CD14-positive monocyte (primary cell): ENCODE measurements around the gene CETP. TPM values are rescaled to one million over a fixed set of nuclear protein-coding genes. Genes with fewer than 3 reads are reported as not detected.
A peak's percentile ranks its signal among the peaks of the same experiment; 100 is the strongest.
"Not testable (repeated sequence)": the region's sequence is repeated elsewhere in the genome, so short reads cannot be mapped to it uniquely, and the experiment has no call there.

ENCODE experiments used
- DNase-seq, 3 donors: peaks; one replicate each; pipeline ENCODE4 v3.0.0-alpha.2; 2011 to 2022
- H2AFZ ChIP-seq: 2 replicates; pipeline ENCODE4 v1.6.0; 2012; ENCODE audit warnings: mild to moderate bottlenecking, low read depth, low read length, inconsistent platforms; ENCODE audit not compliant: insufficient read depth, poor library complexity, severe bottlenecking
- H3K27ac ChIP-seq, 2 donors: 1 replicate in 1 of 2; 2 replicates in 1 of 2; pipeline ENCODE4 v1.5.1; 2012 to 2013; ENCODE audit warnings: low read length in 2 of 2, control low read depth in 1 of 2, inconsistent platforms in 1 of 2, low read depth in 1 of 2, mild to moderate bottlenecking in 1 of 2
- H3K27me3 ChIP-seq, 2 donors: one replicate each; pipeline versions ENCODE4 v1.6.0 to v1.6.1; 2011 to 2013; ENCODE audit warnings: low read length in 2 of 2; ENCODE audit not compliant: control insufficient read depth in 2 of 2, insufficient read depth in 2 of 2
- H3K36me3 ChIP-seq, 2 donors: replicated peaks in 1 of 2; 1 replicate in 1 of 2; 2 replicates in 1 of 2; pipeline versions ENCODE4 v1.5.1 to v1.6.1; 2012 to 2013; ENCODE audit warnings: low read length in 2 of 2, control low read depth in 1 of 2, inconsistent platforms in 1 of 2, mild to moderate bottlenecking in 1 of 2; ENCODE audit not compliant: insufficient read depth in 2 of 2, control insufficient read depth in 1 of 2
- H3K4me1 ChIP-seq, 2 donors: 1 replicate in 1 of 2; 2 replicates in 1 of 2; pipeline versions ENCODE4 v1.5.1 to v1.6.1; 2012 to 2013; ENCODE audit warnings: low read length in 2 of 2, control low read depth in 1 of 2, inconsistent platforms in 1 of 2, mild to moderate bottlenecking in 1 of 2, moderate library complexity in 1 of 2; ENCODE audit not compliant: insufficient read depth in 2 of 2, control insufficient read depth in 1 of 2
- H3K4me2 ChIP-seq: replicated peaks from 2 replicates; pipeline ENCODE3; 2012; ENCODE audit warnings: low read length, moderate library complexity, mild to moderate bottlenecking; ENCODE audit not compliant: poor library complexity, severe bottlenecking; ENCODE audit errors: extremely low read depth
- H3K4me3 ChIP-seq, 3 experiments: fragments of 200-600 bp in 1 of 3; sonication (generic) in 1 of 3; replicated peaks in 1 of 3; 1 replicate in 2 of 3; 2 replicates in 1 of 3; pipeline ENCODE4 v1.5.1; 2011 to 2013; ENCODE audit warnings: low read length in 3 of 3, mild to moderate bottlenecking in 3 of 3, control low read depth in 2 of 3, low read depth in 2 of 3, inconsistent platforms in 1 of 3, moderate library complexity in 1 of 3
- H3K79me2 ChIP-seq: 2 replicates; pipeline ENCODE4 v1.6.0; 2012; ENCODE audit warnings: mild to moderate bottlenecking, control low read depth, inconsistent platforms, low read length, moderate library complexity; ENCODE audit not compliant: insufficient read depth
- H3K9ac ChIP-seq: 2 replicates; pipeline ENCODE4 v1.6.0; 2017; ENCODE audit warnings: low read length, mild to moderate bottlenecking; ENCODE audit not compliant: insufficient read depth, poor library complexity, severe bottlenecking
- H3K9me3 ChIP-seq, 2 donors: replicated peaks in 1 of 2; 1 replicate in 1 of 2; 2 replicates in 1 of 2; pipeline versions ENCODE4 v1.5.1 to v1.6.1; 2012 to 2013; ENCODE audit warnings: low read length in 2 of 2, control low read depth in 1 of 2; ENCODE audit not compliant: control insufficient read depth in 1 of 2, insufficient read depth in 1 of 2
- H4K20me1 ChIP-seq: 2 replicates; pipeline ENCODE4 v1.6.0; 2012; ENCODE audit warnings: mild to moderate bottlenecking, low read length, control low read depth, moderate library complexity; ENCODE audit not compliant: insufficient read depth
- H3K27ac Mint-ChIP-seq, 7 donors: one replicate each; pipeline ENCODE4 v1.8.0; 2020; ENCODE audit warnings: mild to moderate bottlenecking in 7 of 7, mixed read lengths in 7 of 7, moderate library complexity in 6 of 7, inconsistent platforms in 2 of 7
- H3K27me3 Mint-ChIP-seq, 3 donors: one replicate each; pipeline ENCODE4 v1.8.0; 2021 to 2022; ENCODE audit warnings: low read depth in 3 of 3, mild to moderate bottlenecking in 3 of 3, mixed read lengths in 3 of 3, moderate library complexity in 3 of 3, inconsistent platforms in 1 of 3
- H3K36me3 Mint-ChIP-seq, 2 donors: one replicate each; pipeline ENCODE4 v1.8.0; 2020; ENCODE audit warnings: mixed read lengths in 2 of 2, inconsistent platforms in 1 of 2, mild to moderate bottlenecking in 1 of 2
- H3K4me1 Mint-ChIP-seq: one replicate; pipeline ENCODE4 v1.8.0; 2020; ENCODE audit warnings: mild to moderate bottlenecking, mixed read lengths
- H3K4me3 Mint-ChIP-seq, 2 donors: one replicate each; pipeline ENCODE4 v1.8.0; 2020; ENCODE audit warnings: mild to moderate bottlenecking in 2 of 2, mixed read lengths in 2 of 2, moderate library complexity in 1 of 2
- H3K9me3 Mint-ChIP-seq, 7 donors: one replicate each; pipeline ENCODE4 v1.8.0; 2020 to 2022; ENCODE audit warnings: mixed read lengths in 7 of 7, mild to moderate bottlenecking in 6 of 7, moderate library complexity in 6 of 7, inconsistent platforms in 2 of 7
- CTCF ChIP-seq: fragments of 200-600 bp; IDR thresholded peaks from one replicate; pipeline ENCODE4 v1.8.0; 2022; ENCODE audit warnings: antibody characterized with exemption, mild to moderate bottlenecking
- WGBS: methylation state at CpG from one replicate; pipeline ENCODE4 v1.1.5; 2013; ENCODE audit warnings: missing lambda C conversion rate; ENCODE audit not compliant: insufficient coverage; 5-methylcytosine and 5-hydroxymethylcytosine counted together
- intact Hi-C, 2 donors: fragments of 100-400 bp; cut with micrococcal nuclease; formaldehyde crosslinking; loops; one replicate each; pipeline versions ENCODE4 v1.15.0 to v1.15.1; 2023
- polyA plus RNA-seq, 3 donors: library from polyadenylated mRNA; depleted of rRNA in 1 of 3; unstranded in 2 of 3; stranded (reverse) in 1 of 3; fragments of 300-500 nt in 2 of 3; fragments of >200 nt in 1 of 3; fragmentation: Illumina TruSeq in 2 of 3; gene quantifications; 1 replicate in 2 of 3; 2 replicates in 1 of 3; pipeline ENCODE4 v1.2.3, GENCODE V29; 2012 to 2021

The CETP gene
- polyA plus RNA-seq, 3 donors, result 0.61 to 2.1 (median 1.3) TPM

DNA sequence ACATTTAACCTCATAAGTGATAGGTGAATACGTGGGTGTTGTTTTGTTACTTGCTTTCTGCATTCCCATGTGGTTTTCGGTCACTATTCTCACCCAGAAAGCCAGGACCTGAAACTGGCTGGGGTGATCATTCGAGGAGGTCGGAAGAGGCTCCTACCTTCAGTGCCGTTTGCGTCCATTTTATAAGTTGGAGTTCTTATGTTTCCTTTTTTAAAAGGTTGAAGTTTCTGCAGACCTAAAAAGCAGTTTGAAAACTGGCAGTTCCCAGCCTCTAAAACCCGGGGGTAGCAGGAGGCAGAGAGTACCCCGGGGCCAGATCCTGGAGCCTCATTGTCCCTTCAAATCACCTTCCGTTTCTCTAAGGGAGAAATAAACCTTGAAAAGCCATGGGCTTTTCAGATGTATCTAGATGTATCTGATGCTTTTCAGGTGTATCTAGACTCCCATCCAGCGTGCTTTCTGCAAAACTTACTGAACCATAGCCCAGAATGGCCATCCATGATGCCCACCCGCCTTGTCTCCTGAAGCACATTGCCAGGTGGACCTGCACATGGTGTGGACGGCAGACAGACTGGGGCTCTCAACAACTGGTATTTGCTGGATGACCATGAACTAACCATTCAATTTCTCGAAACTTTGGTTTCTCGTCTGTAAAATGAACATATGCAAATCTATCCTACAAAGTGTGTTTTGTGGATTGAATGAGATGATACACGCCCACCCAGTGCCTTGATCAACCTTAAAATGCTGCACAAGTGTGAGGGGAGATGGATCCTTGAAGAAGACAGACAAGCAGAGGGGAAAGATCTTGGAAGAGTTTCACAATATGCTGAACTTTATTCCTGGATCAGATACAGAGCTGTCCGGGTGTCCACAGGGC lies 28.9 kb downstream of the CETP start:
- Mint-ChIP-seq H3K9me3 (no peaks in the 10 kb centered on the region), H3K36me3 (peaks cover 28 to 32% of the 10 kb centered on the region in 2 donors), H3K27me3 (peaks cover 0 to 2% (median 0%) of the 10 kb centered on the region in 3 donors), H3K27ac (peak overlapping the region in 6 of 7 donors; percentile 18 to 97 (median 74)), H3K4me1 (peaks cover 83% of the 10 kb centered on the region), H3K4me3 (peak overlapping the region; percentile 98 to 99)
- Histone ChIP-seq H3K27me3 (no peaks in the 10 kb centered on the region), H2AFZ (peak overlapping the region; percentile 84), H4K20me1 (peaks cover 50% of the 10 kb centered on the region), H3K27ac (peak overlapping the region in 1 of 2 donors; percentile 93), H3K4me3 (peak overlapping the region; percentile 79 to 96 (median 84)), H3K36me3 (peaks cover 0 to 17% of the 10 kb centered on the region in 2 donors), H3K9ac (peak overlapping the region; percentile 87), H3K9me3 (no peaks in the 10 kb centered on the region), H3K4me2 (peak overlapping the region; percentile 90), H3K4me1 (peaks cover 52 to 76% of the 10 kb centered on the region in 2 donors), H3K79me2 (peaks cover 85% of the 10 kb centered on the region)
- no peak for TF ChIP-seq CTCF
- intact Hi-C loops, result no loop called here
- WGBS, result 91% methylated on average over 4 of the region's 16 CpGs
- no peak for DNase-seq

DNA sequence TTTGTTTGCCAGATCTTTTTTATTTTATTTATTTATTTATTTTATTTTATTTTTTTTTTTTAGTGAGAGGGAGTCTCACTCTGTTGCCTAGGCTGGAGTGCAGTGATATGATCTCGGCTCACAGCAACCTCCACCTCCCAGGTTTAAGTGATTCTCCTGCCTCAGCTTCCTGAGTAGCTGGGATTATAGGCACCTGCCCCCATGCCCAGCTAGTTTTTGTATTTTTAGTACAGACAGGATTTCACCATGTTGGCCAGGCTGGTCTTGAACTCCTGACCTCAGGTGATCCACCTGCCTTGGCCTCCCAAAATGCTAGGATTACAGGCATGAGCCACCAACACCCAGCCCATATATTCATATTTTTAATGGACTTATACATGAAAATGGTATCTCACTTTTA lies 30.7 kb downstream of the CETP start:
- H3K36me3 ChIP-seq, result peaks cover 0 to 34% of the 10 kb centered on the region in 2 donors
- H4K20me1 ChIP-seq, result peaks cover 67% of the 10 kb centered on the region
- H3K4me3 ChIP-seq, H3K27ac ChIP-seq, H3K4me3 Mint-ChIP-seq, H2AFZ ChIP-seq, H3K27me3 ChIP-seq, H3K9me3 ChIP-seq, DNase-seq, intact Hi-C loops, H3K9ac ChIP-seq, H3K9me3 Mint-ChIP-seq, H3K4me2 ChIP-seq, H3K27me3 Mint-ChIP-seq: not testable (repeated sequence)
- peaks cover 78% of the 10 kb centered on the region for H3K4me1 Mint-ChIP-seq
- peak overlapping the region in 2 of 7 donors; percentile 13 to 60 for H3K27ac Mint-ChIP-seq
- WGBS, result no CpG with 5 or more reads among the region's 1 CpG
- H3K4me1 ChIP-seq, result peaks cover 40 to 58% of the 10 kb centered on the region in 2 donors
- H3K79me2 ChIP-seq, result peaks cover 100% of the 10 kb centered on the region
- peaks cover 39 to 40% of the 10 kb centered on the region in 2 donors for H3K36me3 Mint-ChIP-seq
